GM21367 (cell line): Measurements from ENCODE around the gene RNF167.

Experiments used
- ATAC-seq: cut with Tn5 transposase; IDR thresholded peaks from one replicate; pipeline ENCODE4 v1.9.1; 2021; ENCODE audit not compliant: unreplicated experiment

RNF167 gene

GRCh38 chr17:4973256-4974114 lies 33.4 kb downstream of the RNF167 start:
- ATAC-seq, result no peak

DNA sequence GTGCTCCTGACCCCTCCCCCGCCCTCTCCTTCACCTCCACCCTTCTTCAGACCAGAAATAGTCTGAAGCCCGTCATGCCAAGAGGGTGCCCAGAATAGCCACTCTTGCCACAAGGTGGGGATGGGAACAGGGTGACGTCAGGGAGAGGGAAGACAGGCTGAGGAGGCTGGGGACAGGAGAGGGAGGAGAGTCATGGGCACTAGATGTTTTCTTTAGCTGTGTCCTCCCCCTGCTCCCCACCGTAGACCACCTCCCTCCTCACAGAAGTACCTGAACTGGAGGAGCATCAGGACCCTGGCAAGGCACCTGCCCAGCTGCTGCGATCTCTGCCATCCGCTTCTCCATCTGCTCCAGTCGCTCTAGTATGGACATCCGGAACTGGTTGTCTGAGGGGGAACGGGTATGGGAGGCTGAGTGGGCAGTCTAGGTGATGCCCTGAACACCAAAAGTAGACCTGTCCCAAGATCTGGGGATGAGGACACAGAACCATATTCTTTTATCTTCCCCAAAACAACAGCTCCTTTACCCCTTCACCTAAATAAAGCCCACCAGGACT lies 34.1 kb downstream of the RNF167 start:
- no peak for ATAC-seq

DNA sequence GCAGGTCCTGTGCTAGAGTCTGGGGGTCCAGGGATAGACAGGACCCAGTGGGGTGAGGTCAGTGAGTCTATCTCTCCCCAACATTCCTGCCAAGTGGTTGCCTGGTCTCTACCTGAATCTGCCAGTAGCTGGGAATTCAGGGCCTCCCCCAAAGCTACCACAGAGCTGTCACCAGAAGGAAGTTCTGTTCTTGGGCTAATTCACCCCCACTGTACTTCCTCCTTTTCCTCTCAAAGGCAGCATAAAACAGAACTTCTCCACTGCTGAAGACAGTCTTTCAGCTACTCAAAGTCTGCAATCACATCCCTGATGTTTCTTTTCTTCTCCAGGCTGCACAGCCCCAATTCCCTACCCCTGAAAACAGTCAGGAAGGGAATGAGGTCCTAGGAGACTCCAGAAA lies 38.7 kb downstream of the RNF167 start:
- no peak for ATAC-seq

- ATAC-seq, result no peak
Measured at GRCh38 chr17:4980644-4981216, 40.7 kb downstream of the RNF167 start.

GRCh38 chr17:4982305-4982704 lies 42.2 kb downstream of the RNF167 start:
- no peak for ATAC-seq

GRCh38 chr17:4986403-4986802 lies 46.3 kb downstream of the RNF167 start:
- ATAC-seq, result no peak

DNA sequence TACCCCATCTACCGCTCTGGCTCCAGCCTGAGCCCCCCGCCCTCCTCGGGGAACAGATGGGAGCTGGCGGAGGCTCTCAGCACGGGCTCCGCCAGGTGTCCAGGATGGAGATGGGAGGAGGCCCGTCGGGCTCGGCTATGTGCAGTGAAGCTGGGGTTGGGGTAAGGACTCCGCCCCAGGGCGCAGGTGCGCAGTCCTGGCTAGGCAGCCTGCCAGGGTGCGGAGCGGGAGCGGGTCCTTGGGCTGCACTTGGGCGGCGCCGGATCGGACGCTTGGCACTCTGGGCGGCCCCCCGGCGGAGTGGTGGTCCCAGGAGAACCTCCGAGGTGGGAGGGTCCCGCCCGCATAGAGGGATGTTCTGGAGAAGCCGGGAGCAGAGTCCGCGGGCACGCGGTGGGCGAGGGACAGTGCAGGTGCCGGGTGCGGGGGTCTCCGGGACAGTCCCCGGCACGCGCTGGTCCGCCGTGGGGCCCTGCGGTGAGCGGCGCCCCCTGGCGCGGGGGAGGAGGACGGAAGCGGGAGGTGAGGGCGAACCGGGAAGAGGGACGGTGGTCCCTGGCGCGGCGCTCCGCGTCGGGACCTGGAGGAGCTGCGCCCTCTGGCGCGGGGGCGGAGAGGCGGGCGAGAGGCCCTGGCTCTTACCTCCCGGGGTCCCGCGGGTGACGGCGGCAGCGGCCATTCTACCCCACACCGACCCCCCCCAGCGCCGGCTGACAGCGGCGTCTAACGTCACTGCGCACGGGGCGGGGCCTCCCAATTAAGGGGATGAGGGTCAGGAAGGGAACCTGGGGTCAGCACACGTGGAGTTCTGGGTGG lies 47.1 kb downstream of the RNF167 start, which contains the start of gene CAMTA2:
TSS of gene CAMTA2 (minus strand) at position 725 of the 816 bp plus-strand sequence. CDS start 1,453 bp downstream, outside the sequence.
- peak; percentile 60 for ATAC-seq

DNA sequence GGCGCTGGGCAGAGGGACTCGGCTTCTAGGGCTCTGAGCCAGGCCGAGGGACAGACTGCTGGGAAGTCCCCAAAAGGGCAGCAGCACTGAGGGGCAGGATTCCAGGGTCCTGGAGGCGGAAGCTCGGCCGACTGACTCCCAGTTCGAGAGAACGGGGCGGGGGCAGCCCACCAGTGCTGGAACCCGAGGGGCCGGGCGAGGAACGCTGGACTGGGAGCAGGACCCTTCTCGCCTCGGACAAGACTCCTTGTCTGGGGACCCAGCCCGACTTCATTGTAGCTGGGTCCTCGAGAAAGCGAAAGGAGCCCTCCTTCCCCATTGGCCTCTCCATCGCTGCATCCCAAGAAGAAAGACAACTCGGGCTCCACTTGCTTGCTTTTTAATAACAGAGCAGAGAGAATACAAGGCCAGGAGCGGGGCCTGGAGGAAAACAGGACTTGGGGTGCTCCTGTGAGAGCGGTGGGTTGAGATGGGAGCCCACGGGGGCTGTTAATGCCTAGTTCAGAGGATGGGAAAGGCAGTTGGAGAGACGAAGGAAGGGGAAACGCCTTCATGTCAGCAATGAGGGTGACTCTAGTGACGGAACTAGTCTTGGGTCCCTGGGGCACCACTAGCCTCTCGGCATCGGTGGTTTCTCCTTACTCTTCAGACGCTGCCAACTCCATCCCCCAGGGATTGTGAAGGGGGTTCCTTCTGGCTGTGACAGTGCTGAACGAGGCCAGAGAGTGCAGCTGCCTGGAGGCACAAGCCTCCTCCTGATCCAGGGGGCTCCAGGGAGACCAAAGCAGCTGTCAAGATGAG lies 47.9 kb downstream of the RNF167 start:
- no peak for ATAC-seq

DNA sequence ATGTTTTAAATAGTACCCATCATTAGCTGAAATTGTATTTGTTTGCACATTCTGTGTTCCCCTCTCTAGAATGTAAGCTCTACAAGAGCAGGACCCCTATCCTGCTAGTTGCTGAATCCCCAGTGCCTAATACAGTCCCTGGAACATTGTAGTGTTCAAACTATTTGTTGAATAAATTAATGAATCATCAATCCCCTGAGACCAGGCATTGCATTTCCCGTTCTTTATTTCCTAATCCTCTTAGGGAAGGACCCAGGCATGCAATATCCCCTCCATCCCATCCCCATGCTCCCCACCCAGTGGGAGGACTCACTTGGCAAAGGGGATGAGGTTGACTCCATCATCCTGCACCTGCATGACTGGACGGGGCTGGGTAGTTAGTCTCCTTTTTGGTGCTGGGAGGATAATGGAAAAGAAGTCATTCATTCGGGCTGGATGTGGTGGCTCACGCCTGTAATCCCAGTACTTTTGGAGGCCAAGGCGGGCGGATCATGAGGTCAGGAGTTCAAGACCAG lies 54.1 kb downstream of the RNF167 start:
- no peak for ATAC-seq
